Heart left ventricle (tissue), 16 donors: ENCODE results near the gene SYT9. TPM values are rescaled to one million over a fixed set of nuclear protein-coding genes. Genes with fewer than 3 reads are reported as not detected.

Experiments used
- ATAC-seq, 4 donors: fragments of 200-7000 bp; cut with Tn5 transposase; one replicate each; pipeline ENCODE4 v1.9.1; 2020 to 2022; ENCODE audit warnings: moderate library complexity in 4 of 4, mild to moderate bottlenecking in 3 of 4, moderate number of reproducible peaks in 1 of 4
- DNase-seq, 5 donors: peaks; one replicate each; pipeline ENCODE4 v3.0.0-alpha.2; 2020
- H3K27ac ChIP-seq, 12 donors: fragments of 200-600 bp; sonication (generic) in 4 of 12; one replicate each; pipeline versions ENCODE4 v1.5.0 to v1.8.0; 2016 to 2022; ENCODE audit warnings: mild to moderate bottlenecking in 2 of 12
- H3K27me3 ChIP-seq, 9 donors: fragments of 200-600 bp; sonication (generic) in 2 of 9; one replicate each; pipeline versions ENCODE4 v1.5.1 to v1.8.0; 2016 to 2022; ENCODE audit warnings: mild to moderate bottlenecking in 3 of 9
- H3K36me3 ChIP-seq, 9 donors: fragments of 200-600 bp; sonication (generic) in 2 of 9; one replicate each; pipeline versions ENCODE4 v1.5.0 to v1.8.0; 2018 to 2022; ENCODE audit warnings: mild to moderate bottlenecking in 2 of 9
- H3K4me1 ChIP-seq, 12 donors: fragments of 200-600 bp; sonication (generic) in 4 of 12; one replicate each; pipeline versions ENCODE4 v1.5.0 to v1.8.0; 2016 to 2022; ENCODE audit warnings: mild to moderate bottlenecking in 3 of 12
- H3K4me3 ChIP-seq, 12 donors: fragments of 200-600 bp; sonication (generic) in 4 of 12; one replicate each; pipeline versions ENCODE4 v1.5.0 to v1.8.0; 2017 to 2022; ENCODE audit warnings: mild to moderate bottlenecking in 9 of 12, moderate library complexity in 4 of 12
- H3K9me3 ChIP-seq, 12 donors: fragments of 200-600 bp; sonication (generic) in 4 of 12; one replicate each; pipeline versions ENCODE4 v1.5.0 to v1.8.0; 2016 to 2022; ENCODE audit warnings: mild to moderate bottlenecking in 1 of 12
- POLR2A ChIP-seq, 2 donors: fragments of 450-650 bp; IDR thresholded peaks; one replicate each; pipeline ENCODE4 v1.6.1; 2017; ENCODE audit warnings: antibody characterized with exemption in 2 of 2, mild to moderate bottlenecking in 2 of 2, moderate library complexity in 2 of 2
- WGBS, 4 donors: extraction: QIAGEN DNeasy Blood & Tissue Kit in 2 of 4; methylation state at CpG; one replicate each; pipeline versions ENCODE4 v1.1.5 to v1.1.7; 2013 to 2018; 5-methylcytosine and 5-hydroxymethylcytosine counted together
- intact Hi-C, 10 donors: fragments of 100-400 bp; cut with DNase I; formaldehyde crosslinking; loops; one replicate each; pipeline versions ENCODE4 v1.11.1 to v1.14.2; 2022
- polyA plus RNA-seq, 2 donors: library from polyadenylated mRNA; stranded (reverse); fragments of 200-250 nt; gene quantifications; one replicate each; pipeline ENCODE4 v1.2.3, GENCODE V29; 2013
- total RNA-seq, 9 donors: library from RNA; depleted of rRNA in 2 of 9; stranded (reverse); fragments of >200 nt in 2 of 9; fragmentation: NEBNext Ultra II Directional in 3 of 9; extraction: Animal tissue kit (Norgen Biotek cat#: 25700) in 3 of 9; gene quantifications; one replicate each; pipeline versions ENCODE4 v1.1.0 to v1.2.4, GENCODE V29; 2016 to 2023
- TF ChIP-seq, protein P1 (sequence below), 12 donors: fragments of 200-600 bp; sonication (generic) in 4 of 12; IDR thresholded peaks; one replicate each; pipeline versions ENCODE4 v1.5.0 to v1.8.0; 2018 to 2022; ENCODE audit warnings: antibody characterized with exemption in 12 of 12, mild to moderate bottlenecking in 5 of 12
- donor health status: ischemic (EF 13 %, LVEDD 7.1; RV severe dilation, severe dysfunction).
- donor health status: healthy with polysubstance abuse.
- donor health status: DM: no; HTN: yes; CAD: no.
- donor health status: DM: no; HTN: no; CAD: no.
- donor health status: ischemic (EF 25% LVEDD 6.9; RV normal size, moderate dysfunction).
- donor health status: ischemic (EF 25% LVEDD 5.7; RV mildly dilated, moderate dysfunction).
- donor health status: healthy.
- donor health status: DM: yes; HTN: yes; CAD: no.
- donor health status: ischemic (EF 35%, LVEDD 5.7; RV mildly dilated, moderate dysfunction).
- donor health status: nonischemic (EF 11% LVEDD 7.7; RV severe dilation, severe dysfunction).
- donor health status: DM: yes; HTN: yes; CAD: no.
- donor health status: PGD.
- donor health status: ischemic (EF 29% LVEDD 5.4; RV normal size, mild dysfunction).
- donor health status: nonischemic (EF 23%, LVEDD 6.1; RV moderate dilation, normal function).

SYT9 gene
- total and polyA plus RNA-seq, 11 donors = 0.04 to 1.4 (median 0.27) TPM; not detected in 2

GRCh38 chr11:7416080-7416479 is 164.4 kb downstream of the SYT9 start:
- Histone ChIP-seq H3K27ac (no peak overlapping the region), H3K4me3 (no peak overlapping the region), H3K27me3 (no peaks in the 10 kb centered on the region), H3K9me3 (peaks cover 0 to 10% (median 0%) of the 10 kb centered on the region in 12 donors), H3K4me1 (peaks cover 0 to 5% (median 0%) of the 10 kb centered on the region in 12 donors), H3K36me3 (no peaks in the 10 kb centered on the region)
- intact Hi-C loops = no loop called here
- WGBS, 4 donors = 36 to 86% (median 55%) methylated on average over 4 of the region's 4 CpGs
- TF ChIP-seq POLR2A (IDR thresholded peaks at IDR 0.05) = no peak
- TF ChIP-seq, protein P1, sequence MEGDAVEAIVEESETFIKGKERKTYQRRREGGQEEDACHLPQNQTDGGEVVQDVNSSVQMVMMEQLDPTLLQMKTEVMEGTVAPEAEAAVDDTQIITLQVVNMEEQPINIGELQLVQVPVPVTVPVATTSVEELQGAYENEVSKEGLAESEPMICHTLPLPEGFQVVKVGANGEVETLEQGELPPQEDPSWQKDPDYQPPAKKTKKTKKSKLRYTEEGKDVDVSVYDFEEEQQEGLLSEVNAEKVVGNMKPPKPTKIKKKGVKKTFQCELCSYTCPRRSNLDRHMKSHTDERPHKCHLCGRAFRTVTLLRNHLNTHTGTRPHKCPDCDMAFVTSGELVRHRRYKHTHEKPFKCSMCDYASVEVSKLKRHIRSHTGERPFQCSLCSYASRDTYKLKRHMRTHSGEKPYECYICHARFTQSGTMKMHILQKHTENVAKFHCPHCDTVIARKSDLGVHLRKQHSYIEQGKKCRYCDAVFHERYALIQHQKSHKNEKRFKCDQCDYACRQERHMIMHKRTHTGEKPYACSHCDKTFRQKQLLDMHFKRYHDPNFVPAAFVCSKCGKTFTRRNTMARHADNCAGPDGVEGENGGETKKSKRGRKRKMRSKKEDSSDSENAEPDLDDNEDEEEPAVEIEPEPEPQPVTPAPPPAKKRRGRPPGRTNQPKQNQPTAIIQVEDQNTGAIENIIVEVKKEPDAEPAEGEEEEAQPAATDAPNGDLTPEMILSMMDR (IDR thresholded peaks at IDR 0.05) = no peak
- no peak for ATAC-seq
- DNase-seq = no peak

- no peaks in the 10 kb centered on the region for H3K27me3 ChIP-seq
- no peaks in the 10 kb centered on the region for H3K9me3 ChIP-seq
- H3K36me3 ChIP-seq = no peaks in the 10 kb centered on the region
- H3K4me3 ChIP-seq = no peak overlapping the region
- TF ChIP-seq, protein P1 (IDR thresholded peaks at IDR 0.05) = no peak
- no peak for TF ChIP-seq POLR2A (IDR thresholded peaks at IDR 0.05)
- no peak overlapping the region for H3K27ac ChIP-seq
- peaks cover 0 to 5% (median 0%) of the 10 kb centered on the region in 12 donors for H3K4me1 ChIP-seq
- no peak for ATAC-seq
- DNase-seq = no peak
- intact Hi-C loops = no loop called here
These were observed 165.6 kb downstream of the SYT9 start for GRCh38 chr11:7417328-7417727.

GRCh38 chr11:7418061-7418460 is 166.4 kb downstream of the SYT9 start:
- H3K27me3 ChIP-seq = no peaks in the 10 kb centered on the region
- no peak for TF ChIP-seq POLR2A (IDR thresholded peaks at IDR 0.05)
- TF ChIP-seq, protein P1 (IDR thresholded peaks at IDR 0.05) = no peak
- no peak for ATAC-seq

GRCh38 chr11:7418906-7419305 is 167.2 kb downstream of the SYT9 start:
- intact Hi-C loops = no loop called here
- no peak for TF ChIP-seq POLR2A (IDR thresholded peaks at IDR 0.05)
- TF ChIP-seq, protein P1 (IDR thresholded peaks at IDR 0.05) = no peak
- no peak for DNase-seq
- no peak for ATAC-seq
- Histone ChIP-seq H3K4me1 (peaks cover 0 to 5% (median 0%) of the 10 kb centered on the region in 12 donors), H3K27ac (no peak overlapping the region), H3K27me3 (no peaks in the 10 kb centered on the region), H3K4me3 (no peak overlapping the region), H3K9me3 (no peaks in the 10 kb centered on the region), H3K36me3 (no peaks in the 10 kb centered on the region)
- 62 to 93% (median 81%) methylated on average over 2 of the region's 2 CpGs for WGBS, 4 donors

More at GRCh38 chr11:7418061-7418460, 166.4 kb downstream of the SYT9 start:
- intact Hi-C loops = no loop called here
- H3K36me3 ChIP-seq = no peaks in the 10 kb centered on the region
- H3K4me1 ChIP-seq = peaks cover 0 to 5% (median 0%) of the 10 kb centered on the region in 12 donors
- WGBS, 4 donors = 77 to 90% (median 86%) methylated on average over 3 of the region's 3 CpGs
- H3K27ac ChIP-seq = no peak overlapping the region
- DNase-seq = no peak
- H3K9me3 ChIP-seq = no peaks in the 10 kb centered on the region
- no peak overlapping the region for H3K4me3 ChIP-seq
